Naive thymus-derived CD4-positive, alpha-beta T cell (primary cell): Measurements from ENCODE around the gene DHRS4. TPM values are rescaled to one million over a fixed set of nuclear protein-coding genes. Genes with fewer than 3 reads are reported as not detected.

Experiments
- ATAC-seq: fragments of 150-1000 bp; cut with Tn5 transposase; 2 replicates; pipeline ENCODE4 v1.10.0; 2021; ENCODE audit warnings: mild to moderate bottlenecking, moderate library complexity
- CTCF ChIA-PET: fragments of 350-600 bp; sonication (Branson Sonifier 250); formaldehyde crosslinking; loops from one replicate; lab custom pipeline; 2021; ENCODE audit warnings: antibody characterized with exemption; lab: Charles Lee
- POLR2A ChIA-PET: fragments of 350-600 bp; sonication (Branson Sonifier 250); formaldehyde crosslinking; loops from one replicate; lab custom pipeline; 2021; ENCODE audit warnings: antibody characterized with exemption, inconsistent platforms; lab: Charles Lee
- DNase-seq, 9 donors: peaks; one replicate each; pipeline versions ENCODE4 v3.0.0 to v3.0.0-alpha.2; 2020 to 2022; ENCODE audit warnings: mixed read lengths in 1 of 9
- H3K27ac ChIP-seq: one replicate; pipeline ENCODE4 v1.7.0; 2013; ENCODE audit warnings: mild to moderate bottlenecking, low read depth, low read length, moderate library complexity
- H3K27me3 ChIP-seq, 2 donors: one replicate each; pipeline ENCODE4 v1.7.0; 2013; ENCODE audit warnings: low read length in 2 of 2, mild to moderate bottlenecking in 2 of 2, moderate library complexity in 2 of 2; ENCODE audit not compliant: control insufficient read depth in 2 of 2, insufficient read depth in 2 of 2
- H3K36me3 ChIP-seq, 3 experiments: 1 replicate in 2 of 3; 2 replicates in 1 of 3; pipeline ENCODE4 v1.7.0; 2013; ENCODE audit warnings: low read length in 3 of 3, mild to moderate bottlenecking in 3 of 3, moderate library complexity in 1 of 3; ENCODE audit not compliant: insufficient read depth in 3 of 3, control insufficient read depth in 2 of 3
- H3K4me1 ChIP-seq, 2 donors: one replicate each; pipeline ENCODE4 v1.7.0; 2013; ENCODE audit warnings: low read length in 2 of 2, mild to moderate bottlenecking in 2 of 2, moderate library complexity in 1 of 2; ENCODE audit not compliant: control insufficient read depth in 2 of 2, insufficient read depth in 2 of 2
- H3K4me3 ChIP-seq: 2 replicates; pipeline ENCODE4 v1.7.0; 2013; ENCODE audit warnings: mild to moderate bottlenecking, low read length
- H3K9me3 ChIP-seq, 3 experiments: 1 replicate in 2 of 3; 2 replicates in 1 of 3; pipeline ENCODE4 v1.7.0; 2013; ENCODE audit warnings: low read length in 3 of 3; ENCODE audit not compliant: control insufficient read depth in 2 of 3
- H3K27ac Mint-ChIP-seq, 9 donors: one replicate each; pipeline ENCODE4 v1.8.0; 2020 to 2022; ENCODE audit warnings: mixed read lengths in 9 of 9, mild to moderate bottlenecking in 8 of 9, moderate library complexity in 5 of 9, inconsistent platforms in 2 of 9
- H3K27me3 Mint-ChIP-seq, 5 donors: one replicate each; pipeline ENCODE4 v1.8.0; 2021 to 2022; ENCODE audit warnings: mixed read lengths in 5 of 5, mild to moderate bottlenecking in 1 of 5
- H3K36me3 Mint-ChIP-seq, 5 donors: one replicate each; pipeline ENCODE4 v1.8.0; 2020 to 2022; ENCODE audit warnings: mixed read lengths in 5 of 5, mild to moderate bottlenecking in 3 of 5, inconsistent platforms in 1 of 5
- H3K4me1 Mint-ChIP-seq, 7 donors: one replicate each; pipeline ENCODE4 v1.8.0; 2020 to 2022; ENCODE audit warnings: mixed read lengths in 7 of 7, mild to moderate bottlenecking in 3 of 7, inconsistent platforms in 1 of 7
- H3K4me3 Mint-ChIP-seq, 10 donors: one replicate each; pipeline ENCODE4 v1.8.0; 2020 to 2022; ENCODE audit warnings: mild to moderate bottlenecking in 10 of 10, mixed read lengths in 10 of 10, moderate library complexity in 6 of 10, inconsistent platforms in 2 of 10
- H3K9me3 Mint-ChIP-seq, 11 donors: one replicate each; pipeline ENCODE4 v1.8.0; 2020 to 2022; ENCODE audit warnings: mixed read lengths in 11 of 11, mild to moderate bottlenecking in 4 of 11, inconsistent platforms in 1 of 11, moderate library complexity in 1 of 11
- intact Hi-C, 2 donors: fragments of 100-400 bp; cut with micrococcal nuclease; formaldehyde crosslinking; loops; one replicate each; pipeline ENCODE4 v1.15.1; 2023
- polyA plus RNA-seq, 2 donors: library from polyadenylated mRNA; unstranded; fragments of 300-500 nt; fragmentation: Illumina TruSeq; gene quantifications; one replicate each; pipeline ENCODE4 v1.2.3, GENCODE V29; 2021
- total RNA-seq, 6 experiments: library from RNA in 5 of 6; stranded (reverse) in 5 of 6; gene quantifications; 1 replicate in 5 of 6; 2 replicates in 1 of 6; pipeline ENCODE4 v1.2.3 and lab custom pipeline; 2021 to 2026

The DHRS4 gene
- total and polyA plus RNA-seq, 7 experiments from 2014 or later: 7.8 to 31.8 (median 17.8) TPM

- DNase-seq (no peak), ATAC-seq (no peak)
- intact Hi-C loops: no loop called here
- ChIA-PET POLR2A (interaction anchor here (0.6 kb wide), 2 partner anchors 12 to 278 kb away, joined by 4 read pairs; no protein-coding TSS in a partner anchor), CTCF (interaction anchor here (0.6 kb wide), 1 partner anchor 85 kb away, joined by 3 read pairs; no protein-coding TSS in a partner anchor)
- Mint-ChIP-seq H3K27me3 (peaks cover 0 to 4% (median 0%) of the 10 kb centered on the region in 5 donors), H3K4me3 (no peak overlapping the region), H3K9me3 (no peaks in the 10 kb centered on the region), H3K36me3 (peaks cover 0 to 11% (median 0%) of the 10 kb centered on the region in 5 donors), H3K27ac (no peak overlapping the region), H3K4me1 (peaks cover 0 to 1% (median 0%) of the 10 kb centered on the region in 7 donors)
- Histone ChIP-seq H3K27ac (no peak overlapping the region), H3K4me3 (no peak overlapping the region), H3K27me3 (no peaks in the 10 kb centered on the region), H3K9me3 (no peaks in the 10 kb centered on the region), H3K36me3 (peaks cover 0 to 8% (median 2%) of the 10 kb centered on the region in 3 experiments), H3K4me1 (no peaks in the 10 kb centered on the region)
Measured at GRCh38 chr14:23936084-23936829, 17.3 kb upstream of the DHRS4 start.

GRCh38 chr14:23937203-23937602 is 16.4 kb upstream of the DHRS4 start:
- no peaks in the 10 kb centered on the region for H3K9me3 ChIP-seq
- DNase-seq (no peak), ATAC-seq (no peak)
- no peaks in the 10 kb centered on the region for H3K9me3 Mint-ChIP-seq
- H3K27me3 ChIP-seq: no peaks in the 10 kb centered on the region
- H3K36me3 ChIP-seq: peaks cover 0 to 11% (median 2%) of the 10 kb centered on the region in 3 experiments
- no peak overlapping the region for H3K27ac Mint-ChIP-seq
- ChIA-PET POLR2A (interaction anchor here (0.6 to 0.7 kb wide), 3 partner anchors 11 to 279 kb away, joined by 3 to 4 read pairs (median 4); no protein-coding TSS in a partner anchor), CTCF (interaction anchor here (0.6 to 0.8 kb wide), 2 partner anchors 17 to 86 kb away, joined by 3 read pairs; no protein-coding TSS in a partner anchor)
- peaks cover 0 to 11% (median 0%) of the 10 kb centered on the region in 5 donors for H3K36me3 Mint-ChIP-seq
- no peak overlapping the region for H3K4me3 ChIP-seq
- H3K27me3 Mint-ChIP-seq: peaks cover 0 to 4% (median 0%) of the 10 kb centered on the region in 5 donors
- intact Hi-C loops: no loop called here
- H3K4me3 Mint-ChIP-seq: no peak overlapping the region
- peaks cover 0 to 1% (median 0%) of the 10 kb centered on the region in 7 donors for H3K4me1 Mint-ChIP-seq
- no peaks in the 10 kb centered on the region for H3K4me1 ChIP-seq
- no peak overlapping the region for H3K27ac ChIP-seq

- no peaks in the 10 kb centered on the region for H3K9me3 Mint-ChIP-seq
- H3K9me3 ChIP-seq: no peaks in the 10 kb centered on the region
- POLR2A ChIA-PET: no interaction called here
- H3K27me3 ChIP-seq: no peaks in the 10 kb centered on the region
- peaks cover 0 to 11% (median 0%) of the 10 kb centered on the region in 5 donors for H3K36me3 Mint-ChIP-seq
- peaks cover 0 to 9% (median 6%) of the 10 kb centered on the region in 7 donors for H3K4me1 Mint-ChIP-seq
- CTCF ChIA-PET: no interaction called here
- peaks cover 0 to 2% (median 0%) of the 10 kb centered on the region in 5 donors for H3K27me3 Mint-ChIP-seq
- ATAC-seq (no peak), DNase-seq (no peak)
- H3K4me1 ChIP-seq: no peaks in the 10 kb centered on the region
- no peak overlapping the region for H3K4me3 Mint-ChIP-seq
- peaks cover 0 to 11% (median 2%) of the 10 kb centered on the region in 3 experiments for H3K36me3 ChIP-seq
- H3K27ac ChIP-seq: no peak overlapping the region
- H3K4me3 ChIP-seq: no peak overlapping the region
- H3K27ac Mint-ChIP-seq: no peak overlapping the region
- intact Hi-C loops: no loop called here
Measured at GRCh38 chr14:23938823-23939222, 14.7 kb upstream of the DHRS4 start.

GRCh38 chr14:23939607-23940326 is 13.8 kb upstream of the DHRS4 start:
- peaks cover 0 to 2% (median 0%) of the 10 kb centered on the region in 5 donors for H3K27me3 Mint-ChIP-seq
- no peaks in the 10 kb centered on the region for H3K27me3 ChIP-seq
- H3K27ac ChIP-seq: no peak overlapping the region
- intact Hi-C loops: no loop called here
- peak overlapping the region in 2 of 9 donors; percentile 57 to 60 for H3K27ac Mint-ChIP-seq
- ChIA-PET POLR2A (no interaction called here), CTCF (no interaction called here)
- H3K9me3 Mint-ChIP-seq: no peaks in the 10 kb centered on the region
- H3K9me3 ChIP-seq: no peaks in the 10 kb centered on the region
- no peak for ATAC-seq
- H3K4me1 ChIP-seq: no peaks in the 10 kb centered on the region
- DNase-seq: no peak
- no peak overlapping the region for H3K4me3 ChIP-seq
- peaks cover 0 to 11% (median 0%) of the 10 kb centered on the region in 5 donors for H3K36me3 Mint-ChIP-seq
- peaks cover 0 to 11% (median 2%) of the 10 kb centered on the region in 3 experiments for H3K36me3 ChIP-seq
- peaks cover 0 to 18% (median 10%) of the 10 kb centered on the region in 7 donors for H3K4me1 Mint-ChIP-seq
- no peak overlapping the region for H3K4me3 Mint-ChIP-seq

GRCh38 chr14:23941230-23941629 is 12.3 kb upstream of the DHRS4 start:
- H3K9me3 Mint-ChIP-seq: no peaks in the 10 kb centered on the region
- DNase-seq: no peak
- intact Hi-C loops: no loop called here
- Histone ChIP-seq H3K9me3 (no peaks in the 10 kb centered on the region), H3K4me1 (no peaks in the 10 kb centered on the region), H3K27me3 (no peaks in the 10 kb centered on the region), H3K4me3 (no peak overlapping the region), H3K36me3 (peaks cover 0 to 11% (median 2%) of the 10 kb centered on the region in 3 experiments), H3K27ac (no peak overlapping the region)
- no peak for ATAC-seq
- CTCF ChIA-PET: no interaction called here
- H3K27ac Mint-ChIP-seq: no peak overlapping the region
- peaks cover 0 to 23% (median 18%) of the 10 kb centered on the region in 7 donors for H3K4me1 Mint-ChIP-seq
- peaks cover 0 to 2% (median 0%) of the 10 kb centered on the region in 5 donors for H3K27me3 Mint-ChIP-seq
- peaks cover 0 to 12% (median 0%) of the 10 kb centered on the region in 5 donors for H3K36me3 Mint-ChIP-seq
- POLR2A ChIA-PET: no interaction called here
- no peak overlapping the region for H3K4me3 Mint-ChIP-seq

GRCh38 chr14:23941669-23942068 is 11.9 kb upstream of the DHRS4 start:
- Histone ChIP-seq H3K4me3 (no peak overlapping the region), H3K4me1 (no peaks in the 10 kb centered on the region), H3K27me3 (no peaks in the 10 kb centered on the region), H3K36me3 (peaks cover 0 to 11% (median 2%) of the 10 kb centered on the region in 3 experiments), H3K9me3 (no peaks in the 10 kb centered on the region), H3K27ac (no peak overlapping the region)
- Mint-ChIP-seq H3K9me3 (no peaks in the 10 kb centered on the region), H3K36me3 (peaks cover 0 to 16% (median 0%) of the 10 kb centered on the region in 5 donors), H3K4me3 (no peak overlapping the region), H3K27ac (peak overlapping the region in 1 of 9 donors; percentile 46), H3K4me1 (peaks cover 0 to 27% (median 22%) of the 10 kb centered on the region in 7 donors), H3K27me3 (peaks cover 0 to 2% (median 0%) of the 10 kb centered on the region in 5 donors)
- DNase-seq (no peak), ATAC-seq (no peak)
- POLR2A ChIA-PET: interaction anchor here (0.6 kb wide), 1 partner anchor 469 kb away, joined by 3 read pairs; no protein-coding TSS in a partner anchor
- intact Hi-C loops: no loop called here
- CTCF ChIA-PET: no interaction called here
